Measurements from ENCODE around the gene BMPR1B. TPM values are rescaled to one million over a fixed set of nuclear protein-coding genes. Genes with fewer than 3 reads are reported as not detected.

BMPR1B gene
- total RNA-seq, 1 experiment from 2014 or later, result 0.35 TPM

DNA sequence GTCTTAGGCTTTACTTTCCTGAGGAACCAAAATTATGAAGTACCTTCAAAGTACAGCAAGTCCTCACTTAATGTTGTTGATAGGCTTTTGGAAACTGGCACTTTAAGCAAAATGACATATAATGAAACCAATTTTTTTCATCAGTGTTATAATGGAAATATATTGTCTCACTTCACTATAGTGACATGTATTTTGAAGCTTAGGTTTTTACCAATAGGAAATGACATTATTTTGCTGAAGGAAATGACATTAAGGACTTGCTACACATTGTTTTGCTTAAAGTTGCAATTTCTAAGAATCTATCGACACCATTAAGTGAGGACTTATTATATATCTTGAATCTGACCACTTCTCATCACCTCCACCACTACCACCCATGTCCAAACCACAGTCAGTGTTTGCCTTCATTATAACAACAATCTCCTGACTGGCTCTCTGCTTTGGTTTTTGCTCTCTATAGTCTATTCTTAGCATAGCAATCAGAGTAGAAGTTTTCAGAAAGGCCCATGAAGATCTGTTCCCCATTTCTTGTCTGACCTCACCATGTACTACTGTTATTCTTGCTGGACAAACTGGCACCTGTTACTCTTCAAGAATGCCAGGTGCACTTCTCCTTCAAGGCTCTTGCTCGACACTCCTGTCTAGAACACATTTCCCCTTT lies 311.2 kb downstream of the BMPR1B start:
- WGBS (ENCODE audit: extremely low coverage, insufficient read length, low lambda C conversion rate), result no CpG with 5 or more reads among the region's 2 CpGs
- Histone ChIP-seq H2BK5ac (ENCODE audit: insufficient read length, low read length) (no peak overlapping the region), H3K4ac (ENCODE audit: low read depth, low read length) (no peak overlapping the region), H4K20me1 (ENCODE audit: control insufficient read depth, insufficient read depth, insufficient read length) (no peaks in the 10 kb centered on the region), H3K79me2 (ENCODE audit: insufficient read depth, low read length) (no peaks in the 10 kb centered on the region), H3K79me1 (ENCODE audit: insufficient read depth, low read depth, low read length, poor library complexity, severe bottlenecking) (no peaks in the 10 kb centered on the region), H3K14ac (ENCODE audit: insufficient read depth, low read length) (no peak overlapping the region), H4K91ac (ENCODE audit: insufficient read length, low read depth, low read length) (no peak overlapping the region), H3K23ac (ENCODE audit: insufficient read length, low read depth, low read length) (no peak overlapping the region), H4K8ac (replicated peaks; ENCODE audit: insufficient read length, low read depth, low read length) (no peak overlapping the region), H3K27me3 (ENCODE audit: insufficient read depth, low read length) (no peaks in the 10 kb centered on the region), H2AFZ (ENCODE audit: low read length) (no peak overlapping the region), H2AK5ac (ENCODE audit: insufficient read length, low read length) (no peak overlapping the region), H3K18ac (ENCODE audit: insufficient read length, low read depth, low read length) (no peak overlapping the region), H3K56ac (ENCODE audit: insufficient read length, low read depth, low read length) (no peak overlapping the region), H3K4me1 (ENCODE audit: insufficient read depth, low read length) (no peaks in the 10 kb centered on the region), H2BK20ac (ENCODE audit: low read depth, low read length, poor library complexity, severe bottlenecking) (no peak overlapping the region), H2BK12ac (ENCODE audit: insufficient read length, low read depth, low read length) (no peak overlapping the region), H3K4me2 (ENCODE audit: insufficient read depth, insufficient read length, low read length) (no peak overlapping the region), H2BK120ac (ENCODE audit: low read depth, low read length, poor library complexity, severe bottlenecking) (no peak overlapping the region), H3K23me2 (ENCODE audit: insufficient read length, low read depth, low read length, poor library complexity, severe bottlenecking) (no peaks in the 10 kb centered on the region), H4K5ac (ENCODE audit: insufficient read length, low read depth, low read length) (no peak overlapping the region), H3T11ph (ENCODE audit: low read length) (no peak overlapping the region), H3K27ac (ENCODE audit: insufficient read length, low read depth, low read length) (no peak overlapping the region), H2BK15ac (ENCODE audit: low read depth, low read length) (no peak overlapping the region), H3K9ac (ENCODE audit: extremely low read depth, insufficient read length, low read length) (no peak overlapping the region), H3K9me3 (ENCODE audit: control insufficient read depth, low read depth, low read length) (no peaks in the 10 kb centered on the region)
- Mint-ChIP-seq H3K4me1 (peaks cover 0 to 4% of the 10 kb centered on the region in 2 experiments; a peak in 3 of 4 replicates), H3K4me3 (no peak overlapping the region), H3K27me3 (ENCODE audit: low read depth) (no peaks in the 10 kb centered on the region), H3K36me3 (ENCODE audit: insufficient read depth in 1 of 3, low read depth in 3 of 3) (no peaks in the 10 kb centered on the region), H3K27ac (no peak overlapping the region), H3K9me3 (peaks cover 0 to 4% of the 10 kb centered on the region in 2 experiments; a peak in 1 of 5 replicates)
- TF ChIP-seq CTCF (conservative IDR thresholded peaks at IDR 0.05), result no peak
- no peak for DNase-seq

Measured in H9 (cell line).